Daoy (cell line): Measurements from ENCODE around the gene PLBD1. TPM values are rescaled to one million over a fixed set of nuclear protein-coding genes. Genes with fewer than 3 reads are reported as not detected.

Experiments used
- DNase-seq: peaks from one replicate; pipeline ENCODE4 v3.0.0-alpha.2; 2015; ENCODE audit warnings: low read depth
- total RNA-seq: library from RNA; depleted of rRNA; stranded (reverse); fragments of >200 nt; shearing (Covaris generic); gene quantifications from 2 replicates; pipeline ENCODE4 v1.2.3, GENCODE V29; 2014; rRNA removed

Gene PLBD1
- total RNA-seq, 1 experiment from 2014 or later = 1.9 TPM

DNA sequence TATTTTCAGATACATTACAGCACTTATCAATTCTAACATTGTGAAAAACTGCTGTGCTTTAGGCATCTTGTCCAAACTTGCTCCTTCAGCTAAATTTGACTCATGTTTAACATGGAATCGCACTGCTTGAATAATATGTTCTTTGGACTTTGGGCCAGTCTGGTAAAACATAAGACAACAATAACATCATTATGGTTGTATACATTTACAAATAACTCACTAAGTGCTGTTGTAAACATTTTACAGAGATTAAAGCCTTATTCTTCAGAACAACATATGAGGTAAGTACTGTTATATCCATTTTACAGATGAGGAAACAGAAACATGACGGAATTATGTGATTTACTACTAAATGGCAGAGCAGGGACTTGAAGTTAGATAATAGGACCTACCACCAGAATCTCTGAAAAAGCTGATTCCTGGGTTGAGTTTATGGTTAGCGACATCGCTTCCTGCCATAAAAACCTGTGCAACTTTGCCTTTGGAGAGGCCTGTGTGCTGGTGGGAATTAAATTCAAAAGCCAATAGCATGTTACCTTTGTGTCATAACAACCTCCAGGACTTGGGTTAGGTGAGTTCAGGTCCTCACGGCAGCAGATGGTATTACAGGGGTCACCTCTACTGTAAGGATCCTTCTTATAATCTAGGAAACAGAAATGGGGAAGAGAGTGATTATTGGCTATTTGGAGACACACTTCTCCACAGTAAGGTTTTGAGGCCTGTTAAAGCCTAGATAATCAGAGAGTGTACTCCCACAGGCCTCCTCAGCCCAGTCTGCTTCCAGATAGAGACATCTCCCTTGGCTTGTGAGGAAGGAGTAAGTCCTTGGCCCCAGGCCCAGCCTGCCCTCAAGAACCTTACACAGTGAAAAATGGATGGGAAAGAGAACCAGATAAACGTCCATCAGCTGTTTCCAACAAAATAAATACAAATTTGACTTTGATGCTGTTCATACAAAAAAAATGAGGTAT lies 61.8 kb downstream of the PLBD1 start:
- no peak for DNase-seq

DNA sequence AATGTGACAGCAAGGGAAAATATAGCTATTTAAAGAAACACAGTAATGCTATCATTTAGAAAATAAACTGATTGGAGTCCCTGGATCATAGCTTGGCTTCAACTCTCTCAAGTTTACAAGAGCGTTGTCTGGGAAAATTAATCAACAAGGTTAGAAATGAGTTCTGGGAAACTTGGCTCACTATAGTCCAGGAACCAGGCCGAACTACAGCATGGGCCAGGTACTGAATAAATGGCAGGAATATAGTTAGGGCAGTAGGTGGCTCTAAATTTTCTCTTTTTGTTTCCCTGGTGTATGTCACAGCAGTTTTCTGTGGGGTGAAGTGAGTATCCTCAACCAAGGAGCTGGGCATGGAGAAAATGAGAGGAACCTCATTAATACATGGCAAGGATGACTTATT lies 72.4 kb downstream of the PLBD1 start:
- DNase-seq = no peak

DNA sequence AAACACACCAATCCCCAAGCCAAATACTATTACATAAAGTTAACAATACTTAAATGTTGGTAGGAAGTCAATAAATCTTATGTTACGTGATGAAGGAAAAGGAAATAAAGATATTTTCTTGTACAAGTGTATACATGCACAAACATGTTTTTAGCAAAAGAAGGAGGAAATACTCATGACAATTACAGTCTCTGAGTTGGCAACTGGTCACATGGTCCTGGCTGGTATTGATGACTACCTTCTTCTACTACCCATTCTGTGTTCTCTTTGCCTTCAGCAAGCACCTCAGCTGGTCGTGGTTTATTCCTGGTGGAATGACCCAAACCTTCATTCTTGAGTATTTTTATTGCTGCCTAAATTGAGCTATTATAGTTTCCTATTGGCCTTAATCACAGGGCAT lies 84.8 kb downstream of the PLBD1 start:
- DNase-seq = no peak

DNA sequence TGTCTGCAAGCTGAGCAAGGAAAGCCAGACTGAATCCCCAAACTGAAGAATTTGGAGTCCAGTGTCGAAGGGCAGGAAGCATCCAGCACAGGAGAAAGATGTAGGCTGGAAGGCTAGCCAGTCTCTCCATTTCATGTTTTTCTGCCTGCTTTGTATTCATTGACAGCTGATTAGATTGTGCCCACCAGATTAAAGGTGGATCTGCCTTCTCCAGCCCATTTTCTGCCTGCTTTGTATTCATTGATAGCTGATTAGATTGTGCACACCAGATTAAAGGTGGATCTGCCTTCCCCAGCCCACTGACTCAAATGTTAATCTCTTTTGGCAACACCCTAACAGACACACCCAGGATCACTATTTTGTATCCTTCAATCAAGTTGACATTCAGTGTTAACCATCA lies 85.3 kb downstream of the PLBD1 start:
- no peak for DNase-seq

DNA sequence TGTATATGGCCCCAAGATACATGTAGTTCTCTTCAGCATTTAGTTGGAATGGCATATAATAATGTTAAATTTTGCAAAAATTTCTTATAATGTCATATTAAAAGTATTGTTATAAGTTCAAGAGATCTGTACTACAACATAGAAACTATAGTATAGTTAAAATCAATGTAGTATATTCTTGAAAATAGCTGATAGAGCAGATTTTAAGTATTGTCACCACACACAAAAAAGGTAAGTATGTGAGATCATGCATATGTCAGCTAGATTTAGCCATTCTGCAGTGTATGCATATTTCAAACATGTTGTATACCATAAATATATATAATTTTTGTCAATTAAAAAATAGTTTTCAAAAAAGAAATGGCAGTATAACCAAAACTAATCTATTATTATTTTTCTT lies 86.5 kb downstream of the PLBD1 start:
- no peak for DNase-seq

DNA sequence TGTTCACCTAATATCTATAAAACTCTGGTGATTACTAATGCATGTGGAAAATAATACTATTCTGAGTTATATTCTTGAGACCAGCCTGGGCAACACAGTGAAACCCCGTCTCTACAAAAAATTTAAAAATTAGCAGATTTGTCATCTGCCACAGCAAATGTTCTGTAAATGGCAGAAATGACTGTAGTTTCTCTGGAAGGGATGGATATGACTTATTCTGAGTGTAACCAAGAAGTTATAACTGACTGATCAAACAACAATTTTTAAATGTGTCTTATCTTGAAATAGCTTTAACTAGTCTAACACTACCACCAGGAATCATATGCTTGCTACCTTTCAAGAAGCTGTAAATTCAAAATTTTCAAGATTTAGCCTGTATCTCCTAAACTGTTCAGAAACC lies 88.7 kb downstream of the PLBD1 start:
- DNase-seq = no peak

DNA sequence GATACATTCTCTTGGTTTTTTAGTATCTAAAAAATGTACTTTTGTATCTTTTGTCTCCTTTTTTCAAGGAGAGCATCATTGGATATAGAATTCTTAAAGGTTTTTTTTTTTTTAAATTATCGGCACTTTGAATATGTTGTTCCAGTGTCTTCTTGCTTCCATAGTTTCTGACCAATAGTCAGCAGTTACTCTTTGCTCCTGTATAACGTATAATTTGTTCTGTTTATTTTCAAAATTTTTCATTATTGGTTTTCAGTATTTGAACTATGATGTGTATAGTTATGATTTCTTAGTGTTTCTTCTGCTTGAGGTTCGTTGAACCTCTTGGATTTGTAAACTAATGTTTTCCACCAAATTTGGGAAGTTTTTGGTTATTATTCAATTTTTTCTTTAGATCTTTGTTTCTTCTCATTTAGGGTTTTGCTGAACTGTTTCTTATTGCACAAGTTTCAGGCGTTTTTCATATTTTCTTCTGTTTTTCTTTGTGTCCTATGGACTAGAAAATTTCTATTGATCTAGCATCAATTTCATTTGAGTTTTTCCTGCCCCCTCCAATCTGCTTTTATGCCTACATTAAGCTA lies 93.9 kb downstream of the PLBD1 start:
- no peak for DNase-seq

DNA sequence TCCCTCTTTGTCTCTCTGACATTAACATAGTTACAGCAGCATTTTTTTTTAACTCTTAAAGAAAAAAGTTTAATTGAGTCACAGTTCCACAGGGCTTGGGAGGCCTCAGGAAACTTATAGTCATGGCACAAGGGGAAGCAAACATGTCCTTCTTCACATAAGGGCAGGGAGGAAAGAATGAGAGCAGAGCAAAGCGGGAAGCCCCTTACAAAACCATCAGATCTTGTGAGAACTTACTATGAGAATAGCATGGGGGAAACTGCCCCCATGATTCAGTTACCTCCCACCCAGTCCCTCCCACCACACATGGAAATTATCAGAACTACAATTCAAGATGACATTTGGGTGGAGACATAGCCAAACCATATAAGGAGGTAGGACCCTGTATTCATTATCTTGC lies 96.2 kb downstream of the PLBD1 start:
- no peak for DNase-seq

DNA sequence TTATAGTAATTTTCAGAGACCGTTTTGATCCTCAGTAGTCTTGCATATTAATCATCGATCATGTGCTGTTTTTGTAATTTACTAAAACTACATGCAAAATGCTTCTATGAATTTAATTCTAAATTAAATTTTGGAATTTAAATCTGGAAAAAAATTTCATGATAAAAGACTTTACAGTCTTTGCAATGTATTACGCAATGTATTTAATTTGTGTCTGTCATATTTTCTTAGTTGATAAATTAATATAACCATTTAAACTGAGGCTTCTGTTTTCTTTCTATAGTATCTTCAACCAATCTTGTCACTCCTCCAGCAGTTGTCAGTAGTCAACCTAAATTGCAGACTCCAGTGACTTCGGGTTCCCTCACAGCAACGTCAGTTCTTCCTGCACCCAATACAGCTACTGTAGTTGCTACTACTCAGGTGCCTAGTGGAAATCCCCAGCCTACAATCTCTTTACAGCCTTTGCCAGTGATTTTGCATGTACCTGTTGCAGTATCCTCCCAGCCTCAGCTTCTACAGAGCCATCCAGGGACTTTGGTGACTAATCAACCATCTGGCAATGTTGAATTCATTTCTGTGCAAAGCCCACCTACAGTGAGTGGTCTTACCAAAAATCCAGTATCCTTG lies 107.4 kb downstream of the PLBD1 start:
- DNase-seq = no peak

DNA sequence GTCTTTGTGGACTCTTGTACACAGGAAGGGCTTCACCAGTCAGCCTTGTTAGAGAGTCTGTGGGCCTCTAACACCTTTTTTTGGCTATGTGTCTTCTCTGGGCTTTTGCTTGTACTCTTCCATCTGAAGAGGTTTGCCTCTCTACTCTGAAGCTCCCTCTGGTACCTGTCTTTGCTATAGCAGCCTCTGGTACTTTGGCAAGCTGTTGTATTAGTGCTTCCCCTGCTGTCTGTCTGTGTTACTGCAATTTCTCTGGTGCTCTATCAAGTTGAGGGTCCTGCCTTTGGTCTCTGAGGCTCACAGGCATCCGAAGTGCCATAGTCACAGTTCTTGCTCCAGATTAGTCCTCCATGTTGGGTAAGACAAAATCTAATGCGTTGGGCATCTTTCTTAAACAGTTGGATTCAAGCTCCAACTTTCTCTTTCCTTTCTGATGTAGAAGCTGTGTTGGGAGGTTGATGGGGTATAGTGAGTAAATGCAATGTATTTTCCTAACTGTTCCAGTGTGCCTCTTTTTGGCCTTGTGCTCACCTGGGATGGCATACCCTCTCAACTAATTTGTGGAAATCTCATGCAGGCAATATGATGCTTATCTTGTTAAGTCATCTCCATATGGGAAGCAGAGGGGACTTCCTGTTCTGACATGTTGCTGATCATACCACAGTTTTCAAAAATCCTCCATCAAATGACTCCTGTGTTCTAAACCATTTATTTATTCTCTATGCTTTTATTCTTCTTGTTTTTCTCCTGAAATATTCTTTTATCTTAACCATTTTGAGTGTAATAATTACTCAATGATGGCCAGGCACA lies 113.4 kb downstream of the PLBD1 start:
- peak; percentile 28 for DNase-seq

Other genes starting within 250 kb of the PLBD1 start
- 16.5 and 35.3 TPM in 2 replicates for gene ATF7IP, start 202.2 kb downstream of the PLBD1 start, total RNA-seq
- not detected in 2 replicates for gene GUCY2C, start 128.7 kb upstream of the PLBD1 start, total RNA-seq
- 15.4 and 23.7 TPM in 2 replicates for gene WBP11, start 235.6 kb upstream of the PLBD1 start, total RNA-seq
- 1.5 and 4.5 TPM in 2 replicates for gene C12orf60, start 235.8 kb upstream of the PLBD1 start, total RNA-seq
- gene SMCO3, start 246.3 kb upstream of the PLBD1 start, total RNA-seq = 0.23 TPM in 1 of 2 replicates, not detected in the other